ENCODE data around the gene POMGNT1.
"Not testable (repeated sequence)": the region's sequence is repeated elsewhere in the genome, so short reads cannot be mapped to it uniquely, and the experiment has no call there.

Gene POMGNT1

DNA sequence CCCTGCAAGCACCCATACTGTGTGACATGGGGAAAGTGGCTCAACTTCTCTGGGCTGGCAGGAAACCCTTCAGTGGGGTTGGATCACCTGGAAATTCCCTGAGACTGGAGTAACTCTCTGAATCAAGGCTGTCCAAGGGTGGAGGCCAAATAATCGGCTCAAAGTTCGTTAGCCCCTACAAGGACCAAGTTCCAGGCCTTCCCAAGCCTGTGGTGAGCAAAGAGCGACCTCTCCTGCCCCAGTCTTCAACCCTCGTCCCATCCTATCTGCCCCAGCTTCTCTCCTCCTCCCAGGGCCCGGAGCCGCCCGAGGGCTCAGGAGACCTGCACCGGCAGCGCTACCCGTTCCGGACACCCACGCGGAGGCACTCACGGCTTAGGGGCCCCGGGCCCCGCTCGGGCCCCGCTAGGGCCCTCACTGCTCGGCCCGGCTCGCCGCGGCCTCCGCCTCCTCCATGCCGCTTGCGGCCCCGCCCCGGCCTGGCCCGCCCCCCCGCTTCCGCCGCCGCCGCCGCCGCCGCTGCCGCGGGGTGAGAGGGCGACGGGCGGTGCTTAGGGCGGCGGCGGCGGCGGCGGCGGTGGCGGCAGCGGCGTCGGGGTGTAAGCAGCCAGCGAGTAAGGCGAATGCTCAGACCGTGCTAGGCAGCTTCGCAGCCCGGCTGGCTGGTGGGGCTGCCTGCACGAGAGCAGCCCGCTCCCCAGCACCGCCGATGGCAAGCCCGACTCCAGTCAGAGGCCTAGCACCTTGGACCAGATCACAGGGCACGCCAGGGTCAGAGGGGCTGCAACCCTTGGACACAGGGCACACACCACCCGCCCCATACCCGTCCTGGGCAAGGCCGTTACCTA is at the start of gene POMGNT1:
Gene POMGNT1, minus strand, starts transcription at position 471 of the 848 bp plus-strand sequence. CDS start 613 bp downstream, outside the sequence.
- peak; percentile 78 for DNase-seq

DNA sequence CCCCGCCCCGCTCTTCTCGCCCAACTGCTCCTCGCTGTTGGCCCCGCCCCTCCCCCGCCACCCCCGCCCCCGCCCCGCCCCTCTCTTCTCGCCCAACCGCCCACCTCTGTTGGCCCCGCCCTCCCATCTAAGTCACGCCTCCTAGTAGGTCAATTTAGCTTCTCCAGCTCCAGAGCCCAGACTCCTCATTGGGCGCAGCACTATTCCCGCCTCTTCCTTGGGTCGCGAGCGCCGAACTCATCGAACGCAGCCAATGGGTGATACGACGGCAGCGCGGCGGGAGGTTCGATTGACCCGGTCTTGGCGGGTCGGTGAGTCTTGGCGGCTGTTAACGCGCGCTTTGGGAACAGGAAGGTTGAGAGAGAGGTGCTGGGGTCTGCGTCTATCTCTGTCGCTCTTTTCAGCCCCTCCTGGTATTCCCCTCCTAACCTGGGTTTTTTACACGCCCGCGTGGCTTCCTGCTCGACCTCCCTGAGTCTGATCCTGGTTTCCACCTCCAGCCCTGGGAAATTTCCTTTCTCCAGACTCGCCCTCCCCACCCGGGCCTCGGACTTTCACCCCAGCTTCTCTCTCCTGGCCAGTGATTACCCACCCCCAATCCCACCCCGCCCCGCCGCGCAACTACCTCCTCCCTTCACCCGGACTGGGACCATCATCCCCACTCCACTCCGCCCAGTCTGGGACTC is 49.3 kb upstream of the POMGNT1 start, which contains the start of gene RAD54L:
Gene RAD54L, plus strand, starts transcription at position 328 of the 686 bp plus-strand sequence. CDS start 643 bp downstream, outside the sequence.
- DNase-seq, result peak; percentile 97

DNA sequence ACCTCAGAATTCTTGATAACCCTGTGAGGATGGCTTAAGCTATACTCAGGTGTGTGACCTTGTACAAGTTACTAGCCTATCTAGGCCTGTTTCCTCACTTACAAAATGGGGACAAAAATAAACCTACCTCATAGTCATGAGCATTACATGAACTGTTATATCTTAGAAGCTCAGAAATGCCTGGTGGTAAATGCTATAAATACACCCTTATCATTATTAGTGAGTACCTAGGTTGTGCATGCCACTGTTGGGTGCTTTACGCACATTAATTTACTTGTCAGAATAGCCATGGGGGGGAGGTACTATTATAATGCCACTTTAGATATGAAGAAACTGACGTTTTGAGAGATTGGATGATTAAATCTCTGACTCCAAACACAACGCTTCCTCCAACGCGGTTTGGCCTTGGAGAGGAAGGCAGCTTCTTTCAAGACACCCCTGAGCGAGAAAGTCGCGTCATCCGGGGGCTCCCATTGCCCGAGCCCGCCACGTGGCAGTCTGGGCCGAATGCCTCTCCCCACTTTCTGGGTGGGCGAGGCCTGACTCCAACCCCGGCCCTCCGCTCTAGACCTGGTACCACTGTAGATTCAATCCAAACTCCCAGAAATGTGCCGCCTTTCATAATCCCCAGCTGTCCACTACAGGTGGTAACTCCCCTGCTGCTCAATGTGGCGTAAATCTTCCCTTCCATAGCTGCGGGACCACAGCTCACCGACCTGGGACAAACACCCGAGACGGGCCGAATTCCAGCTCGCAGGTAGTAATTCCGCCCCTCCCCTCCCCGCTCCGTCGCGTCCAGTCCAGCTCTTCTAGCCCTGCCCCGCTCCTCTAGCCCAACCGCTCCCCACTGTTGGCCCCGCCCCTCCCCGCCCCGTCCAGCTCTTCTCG is 48.6 kb upstream of the POMGNT1 start:
- DNase-seq, result peak; percentile 62

DNA sequence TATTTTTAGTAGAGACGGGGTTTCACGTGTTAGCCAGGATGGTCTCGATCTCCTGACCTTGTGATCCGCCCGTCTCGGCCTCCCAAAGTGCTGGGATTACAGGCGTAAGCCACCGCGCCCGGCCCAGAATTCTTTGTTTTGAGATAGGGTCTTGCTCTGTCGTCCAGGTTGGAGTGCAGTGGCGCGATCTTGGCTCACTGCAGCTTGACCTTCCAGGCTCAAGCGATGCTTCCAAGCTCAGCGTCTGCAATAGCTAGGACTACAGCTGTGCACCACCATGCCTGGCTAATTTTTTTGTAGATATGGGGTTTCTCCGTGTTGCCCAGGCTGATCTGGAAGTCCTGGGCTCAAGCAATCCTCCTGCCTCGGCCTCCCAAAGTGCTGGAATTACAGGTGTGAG is 47.9 kb upstream of the POMGNT1 start:
- not testable (repeated sequence) for DNase-seq

DNA sequence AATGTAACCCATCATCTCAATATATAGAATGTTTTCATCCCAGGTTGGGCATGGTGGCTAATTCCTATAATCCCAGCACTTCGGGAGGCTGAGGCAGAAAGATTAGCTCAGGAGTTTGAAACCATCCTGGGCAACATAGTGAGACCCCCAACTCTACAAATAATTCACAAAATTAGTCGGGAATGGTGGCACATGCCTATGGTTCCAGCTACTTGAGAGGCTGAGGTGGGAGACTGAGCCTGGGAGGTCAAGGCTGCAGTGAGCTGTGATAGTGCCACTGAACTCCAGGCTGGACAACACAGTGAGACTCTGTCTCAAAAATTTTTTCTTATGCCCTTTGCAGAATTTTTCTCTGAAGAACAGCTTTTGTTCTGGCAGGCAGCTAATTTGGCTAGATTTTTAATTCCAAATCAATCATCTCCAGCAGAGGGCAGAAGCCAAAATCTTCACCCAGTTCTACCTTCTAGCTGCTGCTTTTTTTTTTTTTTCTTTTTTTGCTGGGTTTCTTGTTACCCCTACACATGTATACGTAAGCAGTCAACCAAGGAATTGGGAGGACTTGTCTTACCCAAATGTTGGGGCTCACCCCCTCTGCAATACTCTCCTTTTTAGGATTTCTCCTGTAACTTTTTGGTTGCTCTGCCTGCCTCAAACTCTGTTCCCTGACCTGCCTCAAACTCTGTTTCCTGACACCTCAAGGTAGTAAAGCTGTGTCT is 46.6 kb upstream of the POMGNT1 start:
- no peak for DNase-seq

DNA sequence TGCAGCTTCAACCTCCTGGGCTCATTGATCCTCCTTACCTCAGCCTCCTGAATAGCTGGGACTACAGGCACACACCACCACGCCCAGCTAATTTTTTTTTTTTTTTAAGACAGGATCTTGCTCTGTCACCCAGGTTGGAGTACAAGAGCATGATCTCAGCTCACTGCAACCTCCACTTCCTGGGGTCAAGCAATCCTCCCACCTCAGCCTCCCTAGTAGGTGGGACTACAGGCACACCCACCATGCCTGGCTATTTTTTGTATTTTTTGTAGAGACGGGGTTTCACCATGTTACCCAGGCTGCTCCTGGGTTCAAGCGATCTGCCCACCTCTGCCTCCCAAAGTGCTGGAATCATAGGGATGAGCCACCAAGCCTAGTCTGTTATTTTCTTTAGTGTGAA is 45.6 kb upstream of the POMGNT1 start:
- not testable (repeated sequence) for DNase-seq

DNA sequence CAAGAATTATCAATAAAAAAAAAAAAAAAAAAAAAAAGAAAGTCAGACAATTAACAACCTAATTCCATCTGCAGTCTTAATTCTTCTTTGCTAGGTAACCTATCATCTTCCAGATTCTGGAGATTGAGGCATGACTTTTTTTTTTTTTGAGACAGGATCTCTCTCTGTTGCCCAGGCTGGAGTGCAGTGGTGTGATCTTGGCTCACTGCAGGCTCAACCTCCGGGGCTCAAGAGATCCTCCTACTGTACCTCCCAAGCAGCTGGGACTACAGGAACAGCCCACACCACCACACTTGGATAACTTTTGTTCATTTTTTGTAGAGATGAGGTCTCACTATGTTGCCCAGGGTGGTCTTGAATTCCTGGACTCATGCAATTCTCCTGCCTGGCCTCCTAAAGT is 44.7 kb upstream of the POMGNT1 start:
- DNase-seq, result no peak

DNA sequence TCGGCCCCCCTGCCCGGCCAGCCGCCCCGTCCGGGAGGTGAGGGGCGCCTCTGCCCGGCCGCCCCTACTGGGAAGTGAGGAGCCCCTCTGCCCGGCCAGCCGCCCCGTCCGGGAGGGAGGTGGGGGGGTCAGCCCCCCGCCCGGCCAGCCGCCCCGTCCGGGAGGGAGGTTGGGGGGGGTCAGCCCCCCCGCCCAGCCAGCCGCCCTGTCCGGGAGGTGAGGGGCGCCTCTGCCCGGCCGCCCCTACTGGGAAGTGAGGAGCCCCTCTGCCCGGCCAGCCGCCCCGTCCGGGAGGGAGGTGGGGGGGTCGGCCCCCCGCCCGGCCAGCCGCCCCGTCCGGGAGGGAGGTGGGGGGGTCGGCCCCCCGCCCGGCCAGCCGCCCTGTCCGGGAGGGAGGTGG is 43.5 kb upstream of the POMGNT1 start:
- DNase-seq, result not testable (repeated sequence)

DNA sequence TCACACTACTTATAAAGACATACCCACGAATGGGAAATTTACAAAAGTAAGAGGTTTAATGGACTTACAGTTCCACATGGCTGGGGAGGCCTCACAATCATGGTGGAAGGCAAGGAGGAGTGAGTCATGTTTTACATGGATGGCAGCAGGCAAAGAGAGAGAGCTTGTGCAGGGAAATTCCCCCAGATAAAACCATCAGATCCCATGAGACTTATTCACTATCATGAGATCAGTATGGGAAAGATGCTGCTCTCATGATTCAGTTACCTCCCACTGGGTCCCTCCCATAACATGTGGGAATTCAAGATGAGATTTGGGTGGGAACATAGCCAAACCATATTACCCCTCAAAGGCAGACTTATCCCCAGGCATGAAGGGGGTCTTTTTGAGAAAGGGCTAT is 40.6 kb upstream of the POMGNT1 start:
- DNase-seq, result not testable (repeated sequence)

DNA sequence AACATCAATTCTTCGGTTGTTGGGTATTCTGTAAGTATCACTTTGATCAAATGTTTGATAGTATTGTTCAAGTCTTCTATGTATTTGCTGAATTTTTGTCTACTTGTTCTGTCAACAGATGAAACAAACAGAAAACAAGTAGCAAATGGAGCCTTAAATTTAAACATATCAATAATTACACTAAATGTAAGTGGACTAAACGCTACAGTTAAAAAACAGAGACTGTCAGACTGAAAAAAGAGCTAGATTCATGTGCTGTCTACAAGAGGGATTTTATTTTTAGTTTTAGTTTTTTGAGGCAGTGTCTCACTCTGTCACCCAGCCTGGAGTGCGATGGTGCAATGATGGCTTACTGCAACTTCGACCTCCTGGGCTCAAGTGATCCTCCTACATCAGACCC is 38.6 kb upstream of the POMGNT1 start:
- DNase-seq, result no peak

DNA sequence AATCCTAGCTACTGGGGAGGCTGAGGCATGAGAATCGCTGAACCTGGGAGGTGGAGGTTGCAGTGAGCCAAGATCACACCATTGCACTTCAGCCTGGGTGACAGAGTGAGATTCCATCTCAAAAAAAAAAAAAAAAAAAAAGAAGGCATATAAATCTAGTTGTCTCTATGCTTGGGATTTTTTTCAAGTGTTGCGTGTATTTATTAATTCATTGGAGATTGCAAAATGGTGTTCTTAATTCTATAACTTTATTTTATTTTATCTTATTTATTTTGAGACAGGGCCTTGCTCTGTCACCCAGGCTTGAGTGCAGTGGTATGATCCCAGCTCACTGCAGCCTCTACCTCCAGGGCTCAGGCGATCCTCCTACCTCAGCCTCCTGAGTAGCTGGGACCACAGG is 33.0 kb upstream of the POMGNT1 start:
- not testable (repeated sequence) for DNase-seq

DNA sequence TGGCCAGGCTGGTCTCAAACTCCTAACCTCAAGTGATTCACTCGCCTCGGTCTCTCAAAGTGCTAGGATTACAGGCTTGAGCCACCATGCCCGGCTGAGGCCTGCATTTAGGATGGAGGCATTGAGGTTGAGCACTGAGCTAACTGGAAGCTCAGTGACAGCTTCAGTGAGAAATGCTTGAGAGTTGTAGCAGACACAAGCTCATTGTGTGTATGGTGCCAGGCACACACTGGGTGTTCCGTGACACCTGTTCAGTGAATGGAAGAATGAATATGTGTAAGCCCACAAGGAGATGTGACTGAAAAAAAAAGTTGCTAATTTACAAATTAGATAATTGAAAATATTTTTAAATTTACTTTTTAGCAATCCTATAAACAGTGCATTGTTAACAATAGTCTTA is 26.7 kb upstream of the POMGNT1 start:
- DNase-seq, result no peak

DNA sequence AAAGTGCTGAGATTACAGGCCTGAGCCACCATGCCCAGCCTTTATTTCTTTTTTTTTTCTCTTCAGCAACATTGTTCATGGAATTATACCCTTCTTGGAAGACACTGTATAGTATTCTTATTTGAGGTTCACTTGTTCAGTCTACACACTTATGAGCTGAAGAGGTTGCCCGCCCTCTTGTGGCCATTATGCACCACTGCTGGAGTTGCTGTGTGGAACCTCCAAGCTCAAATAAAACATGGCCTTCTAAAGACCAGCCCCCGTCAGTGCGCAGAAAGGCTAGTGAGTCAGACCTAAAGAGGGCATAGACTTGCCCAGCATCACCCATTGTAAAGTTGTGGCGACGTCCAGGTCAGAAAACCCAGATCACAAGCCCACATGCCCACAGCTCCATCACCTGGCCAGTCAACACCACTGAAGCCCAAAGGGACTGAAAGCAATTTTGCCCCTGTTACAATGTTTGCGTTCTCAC is 25.3 kb upstream of the POMGNT1 start:
- DNase-seq, result peak; percentile 55

DNA sequence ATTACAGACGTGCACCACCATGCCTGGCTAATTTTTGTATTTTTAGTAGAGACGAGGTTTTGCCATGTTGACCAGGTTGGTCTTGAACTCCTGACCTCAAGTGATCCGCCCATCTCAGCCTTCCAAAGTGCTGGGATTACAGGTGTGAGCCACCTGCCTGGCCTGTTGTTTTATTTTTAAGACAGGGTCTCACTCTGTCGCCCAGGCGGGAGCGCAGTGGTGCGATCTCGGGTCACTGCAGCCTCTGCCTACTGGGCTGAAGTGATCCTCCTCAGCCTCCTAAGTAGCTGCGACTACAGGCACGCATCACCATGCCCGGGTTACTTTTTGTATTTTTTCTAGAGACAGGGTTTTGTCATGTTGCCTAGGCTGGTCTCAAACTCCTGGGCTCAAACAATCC is 24.8 kb upstream of the POMGNT1 start:
- not testable (repeated sequence) for DNase-seq

DNA sequence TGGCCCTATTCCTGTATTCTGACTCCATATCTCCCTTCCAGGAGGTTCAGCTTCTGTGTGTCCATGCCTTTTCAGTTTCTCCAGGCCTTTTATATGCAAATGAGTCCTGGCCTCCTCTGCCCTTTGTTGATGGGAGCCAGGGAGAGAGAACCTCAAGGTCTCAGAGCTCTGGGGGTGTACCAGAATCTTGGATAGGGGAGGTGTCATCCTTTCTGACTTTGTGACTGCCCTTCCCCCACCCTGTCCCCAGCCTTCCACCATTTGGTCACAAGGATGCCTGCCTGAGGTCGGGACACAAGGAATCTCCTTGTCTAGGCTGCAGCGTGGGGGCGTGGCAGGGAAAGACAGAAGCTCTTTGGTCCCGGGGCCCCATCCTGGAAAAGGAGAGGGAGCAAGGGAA is 23.5 kb upstream of the POMGNT1 start:
- DNase-seq, result no peak

DNA sequence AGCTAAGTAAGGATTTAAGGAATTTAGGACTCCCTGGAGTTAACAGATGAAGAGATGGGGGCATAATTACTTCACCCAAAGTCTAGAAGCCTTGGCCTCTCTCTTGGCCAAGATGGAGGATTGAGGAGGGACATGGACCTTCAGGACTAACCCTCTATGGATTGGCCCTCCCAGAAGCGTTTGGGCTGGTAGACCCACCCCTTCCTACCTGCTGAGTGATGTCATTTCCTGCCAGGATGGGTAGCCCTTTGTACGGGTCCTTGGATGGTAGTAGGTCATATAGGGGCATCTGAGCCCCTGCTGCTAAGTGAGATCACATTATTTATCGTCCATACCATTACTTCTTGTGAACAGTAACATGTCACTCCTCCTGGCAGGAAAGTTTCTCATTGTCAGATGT is 22.6 kb upstream of the POMGNT1 start:
- no peak for DNase-seq

DNA sequence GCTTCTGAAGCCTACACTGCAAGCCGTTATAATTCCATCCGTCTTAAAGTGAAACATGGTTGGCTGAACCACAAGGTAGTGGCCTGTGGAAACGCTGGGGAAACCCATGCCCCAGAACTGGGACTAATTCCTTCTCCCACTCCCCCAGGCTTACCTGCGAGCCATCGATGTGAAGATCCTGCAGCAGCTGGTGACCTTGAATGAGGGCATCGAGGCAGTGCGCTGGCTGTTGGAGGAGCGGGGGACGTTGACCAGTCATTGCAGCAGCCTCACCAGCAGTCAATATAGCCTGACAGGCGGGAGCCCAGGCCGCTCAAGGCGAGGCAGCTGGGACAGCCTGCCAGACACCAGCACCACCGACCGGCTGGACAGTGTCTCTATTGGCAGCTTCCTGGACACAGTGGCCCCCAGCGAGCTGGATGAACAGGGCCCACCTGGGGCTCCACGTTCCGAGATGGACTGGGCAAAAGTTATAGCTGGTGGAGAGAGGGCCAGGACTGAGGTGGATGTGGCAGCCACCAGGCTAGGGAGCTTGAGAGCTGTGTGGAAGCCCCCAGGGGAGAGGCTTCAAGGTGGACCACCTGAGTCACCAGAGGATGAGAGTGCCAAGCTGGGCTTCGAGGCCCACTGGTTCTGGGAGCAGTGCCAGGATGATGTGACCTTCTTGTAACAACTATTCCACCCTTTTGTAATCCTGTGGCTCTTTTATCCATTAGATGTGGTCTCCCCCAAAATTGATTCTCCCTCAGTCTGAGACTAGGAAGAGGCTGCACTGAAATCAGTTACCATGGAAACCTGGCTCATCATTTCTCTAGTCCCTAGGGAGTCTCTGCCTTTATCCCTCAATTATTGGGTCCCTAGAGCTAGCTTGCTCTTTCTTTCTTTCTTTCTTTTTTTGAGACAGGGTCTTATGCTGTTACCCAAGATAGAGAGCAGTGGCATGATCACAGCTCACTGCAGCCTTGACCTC is 21.6 kb upstream of the POMGNT1 start:
- DNase-seq, result no peak

DNA sequence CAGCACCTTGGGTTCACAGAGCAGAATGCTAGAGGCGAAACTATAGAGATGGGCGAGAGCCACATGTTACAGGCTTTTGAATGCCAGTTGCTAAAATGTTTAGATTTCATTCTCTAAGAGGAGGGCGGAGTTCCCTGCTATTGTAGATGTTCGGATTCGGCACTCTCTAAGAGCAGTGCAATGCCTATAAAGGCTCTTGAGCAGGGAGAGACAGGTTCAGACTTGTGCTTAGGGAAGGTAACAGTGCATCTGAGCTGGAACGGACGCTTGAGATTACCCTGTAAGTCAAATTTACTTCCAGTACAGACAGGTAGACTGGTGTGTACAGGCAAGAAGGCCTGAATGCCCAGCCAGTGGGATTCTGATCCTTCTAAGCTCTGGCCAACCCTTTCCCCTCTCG is 20.2 kb upstream of the POMGNT1 start:
- DNase-seq, result no peak

DNA sequence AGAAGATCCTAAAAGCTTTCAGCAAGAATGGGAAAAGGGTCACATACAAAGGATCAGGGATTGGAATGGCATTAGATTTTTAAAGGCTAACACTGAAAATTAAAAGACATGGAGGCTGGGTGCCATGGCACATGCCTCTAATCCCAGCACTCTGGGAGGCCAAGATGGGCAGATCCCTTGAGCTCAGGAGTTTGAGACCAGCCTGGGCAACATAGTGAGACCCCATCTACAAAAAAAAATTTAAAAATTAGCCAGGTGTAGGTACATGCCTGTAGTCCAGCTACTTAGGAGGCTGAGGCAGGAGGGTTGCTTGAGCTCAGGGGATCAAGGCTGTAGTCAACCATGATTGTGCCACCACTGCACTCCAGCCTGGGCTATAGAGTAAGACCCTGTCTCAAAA is 17.3 kb upstream of the POMGNT1 start:
- DNase-seq, result no peak

DNA sequence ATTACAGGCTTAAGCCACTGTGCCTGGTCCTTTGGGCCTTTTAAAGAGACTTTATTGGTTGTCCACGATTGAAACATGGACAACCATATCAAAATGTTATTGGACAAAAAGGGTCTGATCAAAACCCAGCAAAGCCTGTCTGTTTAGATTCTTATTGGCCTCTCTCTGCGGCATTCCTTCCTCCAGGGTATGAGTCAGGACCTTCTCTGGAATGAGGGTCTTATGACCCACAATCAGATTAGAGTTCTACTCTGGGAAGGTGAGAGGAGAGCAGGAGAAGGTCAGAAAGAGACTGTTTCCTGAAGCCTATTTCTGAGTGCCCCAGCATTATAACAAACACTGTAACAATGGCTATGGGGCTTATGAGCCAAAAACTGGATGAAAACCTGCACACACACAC is 12.8 kb upstream of the POMGNT1 start:
- DNase-seq, result no peak

DNA sequence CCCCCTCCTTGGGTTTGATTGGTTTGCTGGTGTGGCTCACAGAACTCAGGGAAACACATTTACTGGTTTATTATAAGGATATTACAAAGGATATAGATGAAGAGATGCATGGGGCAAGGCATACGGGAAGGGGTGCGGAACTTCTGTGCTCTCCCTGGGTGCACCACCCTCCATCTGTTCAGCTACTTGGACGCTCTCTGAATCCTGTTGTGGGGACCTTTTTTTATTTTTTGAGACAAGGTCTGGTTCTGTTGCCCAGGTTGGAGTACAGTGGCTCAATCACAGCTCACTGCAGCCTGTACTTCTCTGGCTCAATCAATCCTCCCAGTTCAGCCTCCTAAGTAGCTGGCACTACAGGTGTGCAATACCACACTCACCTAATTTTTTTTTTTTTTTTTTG is 12.3 kb upstream of the POMGNT1 start:
- DNase-seq, result no peak

All from stimulated activated CD4-positive, alpha-beta T cell treated with anti-CD3 and anti-CD28 coated beads, Interleukin-4, amount 100 ng/mL, for 1 hour (primary cell).